MM.1S (cell line): ENCODE data around the gene LRRC8B.

Experiments used
- DNase-seq: peaks from one replicate; pipeline ENCODE4 v3.0.0-alpha.2; 2015
- H2AFZ ChIP-seq: fragments of 300-600 bp; sonication (generic); 2 replicates; pipeline ENCODE4 v1.6.0; 2016; ENCODE audit warnings: antibody characterized with exemption, low read length
- H3F3A ChIP-seq: fragments of 300-600 bp; sonication (generic); 2 replicates; pipeline ENCODE4 v1.6.1; 2016; ENCODE audit warnings: mild to moderate bottlenecking, antibody characterized with exemption, low read length, moderate library complexity, mixed read lengths; ENCODE audit not compliant: insufficient read depth
- H3K27ac ChIP-seq: fragments of 300-600 bp; sonication (generic); 2 replicates; pipeline ENCODE4 v1.5.1; 2016; ENCODE audit warnings: mild to moderate bottlenecking, low read length
- H3K27me3 ChIP-seq: fragments of 300-600 bp; sonication (generic); replicated peaks from 2 replicates; pipeline ENCODE4 v1.6.0; 2016; ENCODE audit warnings: low read length; ENCODE audit not compliant: insufficient read depth
- H3K36me3 ChIP-seq: fragments of 300-600 bp; sonication (generic); replicated peaks from 2 replicates; pipeline ENCODE4 v1.6.1; 2016; ENCODE audit warnings: mild to moderate bottlenecking, low read length, mixed read lengths; ENCODE audit not compliant: insufficient read depth
- H3K4me1 ChIP-seq: fragments of 300-600 bp; sonication (generic); 2 replicates; pipeline ENCODE4 v1.6.1; 2016; ENCODE audit warnings: low read length, mixed read lengths
- H3K4me2 ChIP-seq: fragments of 300-600 bp; sonication (generic); 2 replicates; pipeline ENCODE4 v1.6.0; 2016; ENCODE audit warnings: low read depth, low read length
- H3K4me3 ChIP-seq: fragments of 300-600 bp; sonication (generic); 2 replicates; pipeline ENCODE4 v1.5.1; 2016; ENCODE audit warnings: low read length, mixed read lengths
- H3K79me2 ChIP-seq: fragments of 300-600 bp; sonication (generic); 2 replicates; pipeline ENCODE4 v1.6.1; 2016; ENCODE audit warnings: mixed run types, low read length, mixed read lengths
- H3K9ac ChIP-seq: fragments of 300-600 bp; sonication (generic); 2 replicates; pipeline ENCODE4 v1.6.1; 2016; ENCODE audit warnings: low read length, mixed read lengths
- H3K9me2 ChIP-seq: fragments of 300-600 bp; sonication (generic); replicated peaks from 2 replicates; pipeline ENCODE4 v1.6.1; 2016; ENCODE audit warnings: mild to moderate bottlenecking, low read length, mixed read lengths; ENCODE audit not compliant: insufficient read depth
- H3K9me3 ChIP-seq: fragments of 300-600 bp; sonication (generic); replicated peaks from 2 replicates; pipeline ENCODE4 v1.6.1; 2016; ENCODE audit warnings: mild to moderate bottlenecking, low read length, mixed read lengths; ENCODE audit not compliant: insufficient read depth
- H4K20me1 ChIP-seq: fragments of 300-600 bp; sonication (generic); 2 replicates; pipeline ENCODE4 v1.6.1; 2016; ENCODE audit warnings: mild to moderate bottlenecking, low read length, moderate library complexity, mixed read lengths; ENCODE audit not compliant: insufficient read depth
- EZH2 ChIP-seq: fragments of 300-600 bp; sonication (generic); optimal IDR thresholded peaks from 2 replicates; pipeline ENCODE3; 2017; ENCODE audit warnings: low read depth, mild to moderate bottlenecking, antibody characterized with exemption, low read length, mixed read lengths
- EZH2phosphoT487 ChIP-seq: fragments of 300-600 bp; sonication (generic); IDR thresholded peaks from 2 replicates; pipeline ENCODE4 v1.6.1; 2018; ENCODE audit warnings: antibody characterized with exemption, low read length
- TF ChIP-seq, protein P1 (sequence below): fragments of 300-600 bp; sonication (generic); IDR thresholded peaks from 2 replicates; pipeline ENCODE4 v1.5.1; 2016; ENCODE audit warnings: antibody characterized with exemption, low read length, mixed read lengths

The LRRC8B gene

DNA sequence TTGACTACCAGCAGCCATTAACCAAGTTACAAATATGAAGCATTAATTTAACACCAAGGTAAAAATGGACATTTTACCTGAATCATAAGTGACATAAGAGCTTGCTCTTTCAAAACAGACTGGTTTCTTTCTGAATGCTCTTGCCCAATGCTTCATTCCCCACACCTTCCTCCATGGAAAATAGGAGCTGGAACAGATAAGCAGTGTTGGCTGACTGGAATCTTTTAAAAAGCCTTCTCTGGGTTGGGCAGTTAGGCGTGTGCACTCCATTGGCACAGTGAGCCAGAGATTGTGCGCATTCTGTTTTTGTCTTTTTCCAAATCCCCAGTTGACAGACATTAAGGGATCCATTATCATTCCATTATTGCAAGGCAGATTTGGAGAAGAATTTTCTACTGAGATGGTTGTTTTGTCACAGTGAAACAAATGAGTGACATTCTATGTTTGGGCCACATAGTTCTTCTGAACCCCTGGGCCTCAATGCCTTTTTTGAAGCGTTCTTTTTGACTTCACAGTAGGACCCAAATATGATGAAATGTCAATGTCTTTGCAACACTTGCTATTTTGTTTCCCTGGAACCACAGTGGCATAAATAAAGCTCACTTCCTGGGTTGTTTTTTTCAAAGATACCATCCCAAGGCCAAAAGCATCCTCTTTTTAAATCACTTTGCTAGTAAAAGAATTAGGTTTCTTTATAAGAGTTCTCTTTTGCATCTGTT, 32.3 kb downstream of the LRRC8B start:
- no peaks in the 10 kb centered on the region for H3K27me3 ChIP-seq

DNA sequence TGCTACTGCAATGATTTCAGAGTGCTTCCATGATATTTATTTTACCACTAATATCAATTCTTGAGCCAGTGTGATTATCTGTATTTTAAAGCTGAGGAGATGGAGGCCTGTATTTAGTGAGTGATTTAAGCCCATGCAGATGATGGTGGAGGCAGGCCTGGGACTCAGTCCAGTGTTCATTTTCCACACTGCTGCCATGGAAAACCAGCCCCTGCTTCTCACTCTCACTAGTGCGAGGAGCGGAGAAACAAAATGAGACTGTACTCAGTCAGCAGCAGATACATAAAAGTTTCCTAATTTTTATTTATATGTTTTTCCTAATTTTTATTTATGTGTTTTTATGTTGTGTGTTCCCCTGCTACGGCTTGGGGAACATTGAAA, 32.8 kb downstream of the LRRC8B start:
- no peaks in the 10 kb centered on the region for H3K9me3 ChIP-seq
- H4K20me1 ChIP-seq: no peaks in the 10 kb centered on the region
- H3K4me3 ChIP-seq: no peak overlapping the region
- H3K9ac ChIP-seq: no peak overlapping the region
- no peak overlapping the region for H3K4me2 ChIP-seq
- no peaks in the 10 kb centered on the region for H3K27me3 ChIP-seq
- H3K4me1 ChIP-seq: peaks cover 6% of the 10 kb centered on the region
- no peak overlapping the region for H2AFZ ChIP-seq
- H3K9me2 ChIP-seq: no peaks in the 10 kb centered on the region
- TF ChIP-seq, protein P1, sequence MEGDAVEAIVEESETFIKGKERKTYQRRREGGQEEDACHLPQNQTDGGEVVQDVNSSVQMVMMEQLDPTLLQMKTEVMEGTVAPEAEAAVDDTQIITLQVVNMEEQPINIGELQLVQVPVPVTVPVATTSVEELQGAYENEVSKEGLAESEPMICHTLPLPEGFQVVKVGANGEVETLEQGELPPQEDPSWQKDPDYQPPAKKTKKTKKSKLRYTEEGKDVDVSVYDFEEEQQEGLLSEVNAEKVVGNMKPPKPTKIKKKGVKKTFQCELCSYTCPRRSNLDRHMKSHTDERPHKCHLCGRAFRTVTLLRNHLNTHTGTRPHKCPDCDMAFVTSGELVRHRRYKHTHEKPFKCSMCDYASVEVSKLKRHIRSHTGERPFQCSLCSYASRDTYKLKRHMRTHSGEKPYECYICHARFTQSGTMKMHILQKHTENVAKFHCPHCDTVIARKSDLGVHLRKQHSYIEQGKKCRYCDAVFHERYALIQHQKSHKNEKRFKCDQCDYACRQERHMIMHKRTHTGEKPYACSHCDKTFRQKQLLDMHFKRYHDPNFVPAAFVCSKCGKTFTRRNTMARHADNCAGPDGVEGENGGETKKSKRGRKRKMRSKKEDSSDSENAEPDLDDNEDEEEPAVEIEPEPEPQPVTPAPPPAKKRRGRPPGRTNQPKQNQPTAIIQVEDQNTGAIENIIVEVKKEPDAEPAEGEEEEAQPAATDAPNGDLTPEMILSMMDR: no peak
- no peak for TF ChIP-seq EZH2phosphoT487
- no peak for TF ChIP-seq EZH2
- H3F3A ChIP-seq: no peaks in the 10 kb centered on the region
- no peaks in the 10 kb centered on the region for H3K36me3 ChIP-seq
- no peak for DNase-seq
- no peaks in the 10 kb centered on the region for H3K79me2 ChIP-seq
- H3K27ac ChIP-seq: no peak overlapping the region

More for the DNA sequence above, 32.3 kb downstream of the LRRC8B start:
- Histone ChIP-seq H3K4me2 (no peak overlapping the region), H3F3A (no peaks in the 10 kb centered on the region), H3K36me3 (no peaks in the 10 kb centered on the region), H3K4me3 (no peak overlapping the region), H3K9me2 (no peaks in the 10 kb centered on the region), H3K9me3 (no peaks in the 10 kb centered on the region), H3K4me1 (peaks cover 9% of the 10 kb centered on the region), H2AFZ (no peak overlapping the region), H4K20me1 (no peaks in the 10 kb centered on the region), H3K79me2 (no peaks in the 10 kb centered on the region), H3K9ac (no peak overlapping the region), H3K27ac (no peak overlapping the region)
- DNase-seq: no peak
- TF ChIP-seq EZH2phosphoT487 (no peak), EZH2 (no peak)
- TF ChIP-seq, protein P1: no peak

DNA sequence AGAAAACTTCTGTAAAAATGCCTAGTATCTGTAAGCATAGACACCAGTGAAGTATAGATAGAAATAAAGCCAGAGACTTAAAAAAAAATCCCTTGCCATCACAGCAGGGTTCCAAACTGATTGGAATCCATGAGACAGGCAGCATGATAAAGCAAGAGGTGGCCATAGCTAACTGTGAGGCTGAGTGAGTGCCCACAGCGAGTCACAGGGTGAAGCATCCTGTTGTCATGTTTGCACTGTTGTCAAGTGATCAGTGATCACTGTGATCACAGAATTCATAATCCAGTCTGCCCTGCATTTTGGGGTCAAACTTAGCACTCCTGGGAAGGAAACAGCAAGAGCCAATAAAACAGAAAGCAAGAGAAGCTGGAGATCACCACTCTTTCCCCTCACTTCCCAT, 33.3 kb downstream of the LRRC8B start:
- DNase-seq: no peak

More for the DNA sequence above, 33.3 kb downstream of the LRRC8B start:
- Histone ChIP-seq H3K36me3 (no peaks in the 10 kb centered on the region), H3K4me2 (no peak overlapping the region), H2AFZ (no peak overlapping the region), H3K9me3 (no peaks in the 10 kb centered on the region), H3K27ac (no peak overlapping the region), H3K4me1 (peaks cover 5% of the 10 kb centered on the region), H3K4me3 (no peak overlapping the region), H3K9ac (no peak overlapping the region), H3K27me3 (no peaks in the 10 kb centered on the region), H3K9me2 (no peaks in the 10 kb centered on the region), H3K79me2 (no peaks in the 10 kb centered on the region), H4K20me1 (no peaks in the 10 kb centered on the region), H3F3A (no peaks in the 10 kb centered on the region)
- TF ChIP-seq, protein P1: no peak
- TF ChIP-seq EZH2 (no peak), EZH2phosphoT487 (no peak)
